ENCODE data around the gene KDF1. TPM values are rescaled to one million over a fixed set of nuclear protein-coding genes. Genes with fewer than 3 reads are reported as not detected.

The KDF1 gene
- total and polyA plus RNA-seq, 2 of the 13 experiments (the other 11 are each of a cell fraction or from before 2014, with no cell fraction given): 1.9 to 4.9 TPM

DNA sequence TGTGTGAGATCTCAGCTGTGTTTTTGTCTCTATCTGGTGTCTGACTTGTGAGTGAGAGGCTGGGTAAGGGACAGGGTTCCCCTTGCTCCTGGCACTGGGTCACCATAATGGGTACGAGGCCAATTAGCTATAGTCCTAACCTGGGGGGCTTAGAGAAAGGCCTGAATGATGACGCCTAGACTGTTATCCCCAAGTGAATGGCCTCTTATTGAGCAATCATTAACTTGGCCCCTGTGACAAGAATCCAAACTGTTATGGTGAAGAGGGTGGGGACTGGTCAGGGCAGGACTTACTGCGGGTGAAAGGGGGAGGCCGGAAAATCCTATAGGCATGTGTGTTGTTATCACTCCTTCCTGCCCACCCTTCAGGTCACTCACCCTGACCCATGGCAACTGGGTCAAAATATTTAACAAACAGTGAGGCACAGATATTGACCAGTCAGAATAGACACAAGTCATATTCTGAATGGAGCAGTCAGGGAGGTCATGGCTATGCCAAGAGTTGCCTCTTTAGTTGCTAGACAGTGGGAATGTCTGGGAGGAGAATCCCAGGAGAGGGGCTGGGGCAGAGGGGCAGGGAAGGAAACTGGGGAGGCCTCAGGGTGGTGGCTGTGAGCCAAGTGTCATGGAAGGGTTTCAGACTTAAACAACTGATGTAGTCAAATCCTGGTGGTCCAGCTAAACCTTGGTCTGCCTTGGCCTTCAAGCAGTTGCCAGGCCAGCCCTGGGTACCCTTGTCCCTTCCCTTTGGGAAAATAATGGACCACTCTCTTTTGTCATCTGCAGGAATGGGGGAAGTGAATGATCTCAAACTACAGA is 49.7 kb downstream of the KDF1 start (continued):
- TF ChIP-seq, protein P1, sequence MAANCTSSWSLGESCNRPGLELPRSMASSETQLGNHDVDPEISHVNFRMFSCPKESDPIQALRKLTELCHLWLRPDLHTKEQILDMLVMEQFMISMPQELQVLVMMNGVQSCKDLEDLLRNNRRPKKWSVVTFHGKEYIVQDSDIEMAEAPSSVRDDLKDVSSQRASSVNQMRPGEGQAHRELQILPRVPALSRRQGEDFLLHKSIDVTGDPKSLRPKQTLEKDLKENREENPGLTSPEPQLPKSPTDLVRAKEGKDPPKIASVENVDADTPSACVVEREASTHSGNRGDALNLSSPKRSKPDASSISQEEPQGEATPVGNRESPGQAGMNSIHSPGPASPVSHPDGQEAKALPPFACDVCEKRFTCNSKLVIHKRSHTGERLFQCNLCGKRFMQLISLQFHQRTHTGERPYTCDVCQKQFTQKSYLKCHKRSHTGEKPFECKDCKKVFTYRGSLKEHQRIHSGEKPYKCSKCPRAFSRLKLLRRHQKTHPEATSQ (CRISPR knock-in tag; IDR thresholded peaks at IDR 0.05; ENCODE audit: borderline replicate concordance): peak; percentile 83; the same call in 1 of the 2 replicates
- peak; percentile 99 for TF ChIP-seq RARA (CRISPR knock-in tag; IDR thresholded peaks at IDR 0.05)
- peak; percentile 4; the same call in 1 of the 2 replicates for TF ChIP-seq STAG1 (CRISPR knock-in tag; IDR thresholded peaks at IDR 0.05)
- no peak for TF ChIP-seq ATM (IDR thresholded peaks at IDR 0.05; ENCODE audit: borderline replicate concordance)
- TF ChIP-seq ZNF572 (CRISPR knock-in tag; IDR thresholded peaks at IDR 0.05): 0 out of 2 replicates have a peak, but pooled peaks have one; percentile 51
- peak; percentile 87 for TF ChIP-seq SIN3A (IDR thresholded peaks at IDR 0.05; ENCODE audit: borderline replicate concordance, low read depth, low read length)
- peak; percentile 43; the same call in 1 of the 2 replicates for TF ChIP-seq ZFP36L2 (CRISPR knock-in tag; IDR thresholded peaks at IDR 0.05)
- TF ChIP-seq ZNF225 (CRISPR knock-in tag; IDR thresholded peaks at IDR 0.05): no peak
- TF ChIP-seq, protein P2, sequence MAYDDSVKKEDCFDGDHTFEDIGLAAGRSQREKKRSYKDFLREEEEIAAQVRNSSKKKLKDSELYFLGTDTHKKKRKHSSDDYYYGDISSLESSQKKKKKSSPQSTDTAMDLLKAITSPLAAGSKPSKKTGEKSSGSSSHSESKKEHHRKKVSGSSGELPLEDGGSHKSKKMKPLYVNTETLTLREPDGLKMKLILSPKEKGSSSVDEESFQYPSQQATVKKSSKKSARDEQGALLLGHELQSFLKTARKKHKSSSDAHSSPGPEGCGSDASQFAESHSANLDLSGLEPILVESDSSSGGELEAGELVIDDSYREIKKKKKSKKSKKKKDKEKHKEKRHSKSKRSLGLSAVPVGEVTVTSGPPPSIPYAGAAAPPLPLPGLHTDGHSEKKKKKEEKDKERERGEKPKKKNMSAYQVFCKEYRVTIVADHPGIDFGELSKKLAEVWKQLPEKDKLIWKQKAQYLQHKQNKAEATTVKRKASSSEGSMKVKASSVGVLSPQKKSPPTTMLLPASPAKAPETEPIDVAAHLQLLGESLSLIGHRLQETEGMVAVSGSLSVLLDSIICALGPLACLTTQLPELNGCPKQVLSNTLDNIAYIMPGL (CRISPR knock-in tag; IDR thresholded peaks at IDR 0.05; ENCODE audit: borderline replicate concordance in 1 of 2, low read depth in 1 of 2): peak; percentile 21 to 81; a peak in 2 of 4 replicates
- TF ChIP-seq, protein P3, sequence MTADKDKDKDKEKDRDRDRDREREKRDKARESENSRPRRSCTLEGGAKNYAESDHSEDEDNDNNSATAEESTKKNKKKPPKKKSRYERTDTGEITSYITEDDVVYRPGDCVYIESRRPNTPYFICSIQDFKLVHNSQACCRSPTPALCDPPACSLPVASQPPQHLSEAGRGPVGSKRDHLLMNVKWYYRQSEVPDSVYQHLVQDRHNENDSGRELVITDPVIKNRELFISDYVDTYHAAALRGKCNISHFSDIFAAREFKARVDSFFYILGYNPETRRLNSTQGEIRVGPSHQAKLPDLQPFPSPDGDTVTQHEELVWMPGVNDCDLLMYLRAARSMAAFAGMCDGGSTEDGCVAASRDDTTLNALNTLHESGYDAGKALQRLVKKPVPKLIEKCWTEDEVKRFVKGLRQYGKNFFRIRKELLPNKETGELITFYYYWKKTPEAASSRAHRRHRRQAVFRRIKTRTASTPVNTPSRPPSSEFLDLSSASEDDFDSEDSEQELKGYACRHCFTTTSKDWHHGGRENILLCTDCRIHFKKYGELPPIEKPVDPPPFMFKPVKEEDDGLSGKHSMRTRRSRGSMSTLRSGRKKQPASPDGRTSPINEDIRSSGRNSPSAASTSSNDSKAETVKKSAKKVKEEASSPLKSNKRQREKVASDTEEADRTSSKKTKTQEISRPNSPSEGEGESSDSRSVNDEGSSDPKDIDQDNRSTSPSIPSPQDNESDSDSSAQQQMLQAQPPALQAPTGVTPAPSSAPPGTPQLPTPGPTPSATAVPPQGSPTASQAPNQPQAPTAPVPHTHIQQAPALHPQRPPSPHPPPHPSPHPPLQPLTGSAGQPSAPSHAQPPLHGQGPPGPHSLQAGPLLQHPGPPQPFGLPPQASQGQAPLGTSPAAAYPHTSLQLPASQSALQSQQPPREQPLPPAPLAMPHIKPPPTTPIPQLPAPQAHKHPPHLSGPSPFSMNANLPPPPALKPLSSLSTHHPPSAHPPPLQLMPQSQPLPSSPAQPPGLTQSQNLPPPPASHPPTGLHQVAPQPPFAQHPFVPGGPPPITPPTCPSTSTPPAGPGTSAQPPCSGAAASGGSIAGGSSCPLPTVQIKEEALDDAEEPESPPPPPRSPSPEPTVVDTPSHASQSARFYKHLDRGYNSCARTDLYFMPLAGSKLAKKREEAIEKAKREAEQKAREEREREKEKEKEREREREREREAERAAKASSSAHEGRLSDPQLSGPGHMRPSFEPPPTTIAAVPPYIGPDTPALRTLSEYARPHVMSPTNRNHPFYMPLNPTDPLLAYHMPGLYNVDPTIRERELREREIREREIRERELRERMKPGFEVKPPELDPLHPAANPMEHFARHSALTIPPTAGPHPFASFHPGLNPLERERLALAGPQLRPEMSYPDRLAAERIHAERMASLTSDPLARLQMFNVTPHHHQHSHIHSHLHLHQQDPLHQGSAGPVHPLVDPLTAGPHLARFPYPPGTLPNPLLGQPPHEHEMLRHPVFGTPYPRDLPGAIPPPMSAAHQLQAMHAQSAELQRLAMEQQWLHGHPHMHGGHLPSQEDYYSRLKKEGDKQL (CRISPR knock-in tag; IDR thresholded peaks at IDR 0.05; ENCODE audit: low read depth): peak; percentile 85
- TF ChIP-seq ZNF605 (CRISPR knock-in tag; IDR thresholded peaks at IDR 0.05): no peak; the same call in 1 of the 2 replicates
- no peak for TF ChIP-seq ELF4 (CRISPR knock-in tag; IDR thresholded peaks at IDR 0.05; ENCODE audit: borderline replicate concordance)
- peak; percentile 96 for TF ChIP-seq CEBPB (IDR thresholded peaks at IDR 0.05; ENCODE audit: borderline replicate concordance, low read depth, low read length)
- TF ChIP-seq, protein P4, sequence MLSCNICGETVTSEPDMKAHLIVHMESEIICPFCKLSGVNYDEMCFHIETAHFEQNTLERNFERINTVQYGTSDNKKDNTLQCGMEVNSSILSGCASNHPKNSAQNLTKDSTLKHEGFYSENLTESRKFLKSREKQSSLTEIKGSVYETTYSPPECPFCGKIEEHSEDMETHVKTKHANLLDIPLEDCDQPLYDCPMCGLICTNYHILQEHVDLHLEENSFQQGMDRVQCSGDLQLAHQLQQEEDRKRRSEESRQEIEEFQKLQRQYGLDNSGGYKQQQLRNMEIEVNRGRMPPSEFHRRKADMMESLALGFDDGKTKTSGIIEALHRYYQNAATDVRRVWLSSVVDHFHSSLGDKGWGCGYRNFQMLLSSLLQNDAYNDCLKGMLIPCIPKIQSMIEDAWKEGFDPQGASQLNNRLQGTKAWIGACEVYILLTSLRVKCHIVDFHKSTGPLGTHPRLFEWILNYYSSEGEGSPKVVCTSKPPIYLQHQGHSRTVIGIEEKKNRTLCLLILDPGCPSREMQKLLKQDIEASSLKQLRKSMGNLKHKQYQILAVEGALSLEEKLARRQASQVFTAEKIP (CRISPR knock-in tag; IDR thresholded peaks at IDR 0.05; ENCODE audit: borderline replicate concordance): no peak
- TF ChIP-seq, protein P5, sequence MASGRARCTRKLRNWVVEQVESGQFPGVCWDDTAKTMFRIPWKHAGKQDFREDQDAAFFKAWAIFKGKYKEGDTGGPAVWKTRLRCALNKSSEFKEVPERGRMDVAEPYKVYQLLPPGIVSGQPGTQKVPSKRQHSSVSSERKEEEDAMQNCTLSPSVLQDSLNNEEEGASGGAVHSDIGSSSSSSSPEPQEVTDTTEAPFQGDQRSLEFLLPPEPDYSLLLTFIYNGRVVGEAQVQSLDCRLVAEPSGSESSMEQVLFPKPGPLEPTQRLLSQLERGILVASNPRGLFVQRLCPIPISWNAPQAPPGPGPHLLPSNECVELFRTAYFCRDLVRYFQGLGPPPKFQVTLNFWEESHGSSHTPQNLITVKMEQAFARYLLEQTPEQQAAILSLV (CRISPR knock-in tag; IDR thresholded peaks at IDR 0.05; ENCODE audit: borderline replicate concordance): no peak
- no peak for TF ChIP-seq SRSF4 (IDR thresholded peaks at IDR 0.05; ENCODE audit: low read depth, low read length, poor library complexity, severe bottlenecking)
